HepG2 (cell line): ENCODE measurements around the gene KCTD5. TPM values are rescaled to one million over a fixed set of nuclear protein-coding genes. Genes with fewer than 3 reads are reported as not detected.

Experiments used
- ATAC-seq: fragments of 200-7000 bp; cut with Tn5 transposase; 3 replicates; pipeline ENCODE4 v1.9.1; 2020; ENCODE audit warnings: mild to moderate bottlenecking, moderate library complexity
- BruUV-seq: library from RNA; stranded (reverse); fragments of 400-500 nt; replicated peaks from 2 replicates; lab custom pipeline; 2021; lab: Mats Ljungman, UMichigan
- CTCF ChIA-PET: fragments of 300-600 bp; formaldehyde crosslinking; extraction: SDS; loops from one replicate; lab custom pipeline; 2021; ENCODE audit warnings: low total read pairs, inconsistent platforms, low intra/inter-chr PET ratio; lab: Yijun Ruan, JAX
- POLR2A ChIA-PET: fragments of 350-600 bp; sonication (Branson Sonifier 250); formaldehyde crosslinking; loops from one replicate; lab custom pipeline; 2020; ENCODE audit warnings: antibody characterized with exemption, inconsistent platforms; lab: Yijun Ruan, JAX
- DNase-seq: peaks from one replicate; pipeline ENCODE4 v3.0.0-alpha.2; 2015; ENCODE audit warnings: low spot score
- FAIRE-seq: peaks from 3 replicates; lab custom pipeline; 2011; peaks lifted over from hg19 to GRCh38; lab: Jason Lieb, UNC
- H2AFZ ChIP-seq: one replicate; pipeline ENCODE4 v1.6.1; 2011; ENCODE audit warnings: low read length, inconsistent platforms
- H3K27ac ChIP-seq: fragments of 300-600 bp; 3 replicates; pipeline ENCODE4 v1.8.0; 2011; ENCODE audit warnings: mixed run types, mild to moderate bottlenecking, mixed read lengths, low read length, inconsistent platforms; ENCODE audit not compliant: insufficient read depth; ENCODE audit errors: extremely low read length
- H3K27me3 ChIP-seq, 2 experiments: fragments of 200-600 bp in 1 of 2; 2 replicates in 1 of 2; 3 replicates in 1 of 2; pipeline versions ENCODE4 v1.6.0 to v1.8.0; 2011; ENCODE audit warnings: low read length in 2 of 2, mild to moderate bottlenecking in 2 of 2, moderate library complexity in 2 of 2, inconsistent platforms in 1 of 2; ENCODE audit not compliant: insufficient read depth in 2 of 2, control insufficient read depth in 1 of 2
- H3K36me3 ChIP-seq, 2 experiments: fragments of 200-600 bp in 1 of 2; replicated peaks in 1 of 2; 2 replicates in 1 of 2; 3 replicates in 1 of 2; pipeline versions ENCODE4 v1.5.1 to v1.8.0; 2011; ENCODE audit warnings: low read length in 2 of 2, inconsistent platforms in 1 of 2; ENCODE audit not compliant: insufficient read depth in 2 of 2, control insufficient read depth in 1 of 2
- H3K4me1 ChIP-seq: 2 replicates; pipeline ENCODE4 v1.5.1; 2012; ENCODE audit warnings: low read length, inconsistent platforms; ENCODE audit not compliant: insufficient read depth
- H3K4me2 ChIP-seq: 2 replicates; pipeline ENCODE4 v1.6.0; 2011; ENCODE audit warnings: low read depth, low read length, inconsistent platforms
- H3K4me3 ChIP-seq, 3 experiments: fragments of 200-600 bp in 1 of 3; sonication (generic), shearing (Covaris generic) in 1 of 3; replicated peaks in 1 of 3; 2 replicates each; pipeline ENCODE4 v1.5.1; 2011 to 2016; ENCODE audit warnings: low read length in 3 of 3, inconsistent platforms in 2 of 3, low read depth in 2 of 3, mild to moderate bottlenecking in 2 of 3, control low read depth in 1 of 3, mixed read lengths in 1 of 3; ENCODE audit not compliant: insufficient read depth in 1 of 3
- H3K79me2 ChIP-seq: one replicate; pipeline ENCODE4 v1.6.1; 2011; ENCODE audit warnings: low read length, inconsistent platforms; ENCODE audit not compliant: insufficient read depth
- H3K9ac ChIP-seq: 2 replicates; pipeline ENCODE4 v1.6.0; 2011; ENCODE audit warnings: mild to moderate bottlenecking, low read depth, low read length, inconsistent platforms; ENCODE audit not compliant: insufficient read depth
- H3K9me3 ChIP-seq: 2 replicates; pipeline ENCODE4 v1.5.1; 2012; ENCODE audit warnings: mild to moderate bottlenecking, low read length
- H4K20me1 ChIP-seq: 2 replicates; pipeline ENCODE4 v1.6.0; 2011; ENCODE audit warnings: inconsistent platforms, mild to moderate bottlenecking, low read length, moderate library complexity; ENCODE audit not compliant: insufficient read depth
- CCAR2 ChIP-seq: fragments of 200-400 bp; formaldehyde crosslinking; optimal IDR thresholded peaks from 2 replicates; pipeline ENCODE3; 2018; ENCODE audit warnings: low read depth, mild to moderate bottlenecking, low read length, moderate library complexity
- FOXK2 ChIP-seq: fragments of 450-650 bp; IDR thresholded peaks from 2 replicates; pipeline ENCODE4 v1.6.1; 2016
- ISX ChIP-seq: sonication (generic); formaldehyde crosslinking; conservative IDR thresholded peaks from 2 replicates; pipeline ENCODE4 v1.5.0; 2020; ENCODE audit warnings: missing genetic modification reagents
- MYC ChIP-seq: sonication (generic); formaldehyde crosslinking; IDR thresholded peaks from 2 replicates; pipeline ENCODE4 v1.9.0; 2021; ENCODE audit warnings: missing genetic modification reagents, borderline replicate concordance
- NFKB2 ChIP-seq: sonication (generic); formaldehyde crosslinking; IDR thresholded peaks from 2 replicates; pipeline ENCODE4 v1.4.0; 2020; ENCODE audit warnings: missing genetic modification reagents, borderline replicate concordance
- NONO ChIP-seq, 2 experiments: fragments of 450-650 bp in 1 of 2; sonication (generic) in 1 of 2; formaldehyde crosslinking in 1 of 2; IDR thresholded peaks in 1 of 2; conservative IDR thresholded peaks in 1 of 2; 2 replicates each; pipeline versions ENCODE4 v1.6.1 to v1.8.0; 2017 to 2022; ENCODE audit warnings: mild to moderate bottlenecking in 1 of 2, missing genetic modification reagents in 1 of 2, moderate library complexity in 1 of 2
- PAX8 ChIP-seq: sonication (generic); formaldehyde crosslinking; IDR thresholded peaks from 2 replicates; pipeline ENCODE4 v1.8.0; 2022; ENCODE audit warnings: mild to moderate bottlenecking, missing genetic modification reagents, borderline replicate concordance
- SIN3A ChIP-seq: IDR thresholded peaks from 2 replicates; pipeline ENCODE4 v1.6.1; 2011; ENCODE audit warnings: low read depth, mild to moderate bottlenecking, control low read depth, low read length, borderline replicate concordance
- SRF ChIP-seq: IDR thresholded peaks from 2 replicates; pipeline ENCODE4 v1.6.1; 2011; ENCODE audit warnings: mild to moderate bottlenecking, low read depth, low read length, moderate library complexity
- TCF7L2 ChIP-seq: IDR thresholded peaks from 2 replicates; pipeline ENCODE4 v1.6.1; 2011; ENCODE audit warnings: mild to moderate bottlenecking, low read depth, low read length, moderate library complexity
- ZMYM4 ChIP-seq: sonication (generic); formaldehyde crosslinking; IDR thresholded peaks from 2 replicates; pipeline ENCODE4 v1.8.1; 2023; ENCODE audit warnings: mild to moderate bottlenecking, missing genetic modification reagents
- ZNF343 ChIP-seq: sonication (generic); formaldehyde crosslinking; IDR thresholded peaks from 2 replicates; pipeline ENCODE4 v1.4.0; 2020; ENCODE audit warnings: mild to moderate bottlenecking, missing genetic modification reagents
- ZNF563 ChIP-seq: sonication (generic); formaldehyde crosslinking; IDR thresholded peaks from 2 replicates; pipeline ENCODE4 v1.8.0; 2022; ENCODE audit warnings: mild to moderate bottlenecking, moderate library complexity, missing genetic modification reagents
- ZNF567 ChIP-seq: sonication (generic); formaldehyde crosslinking; IDR thresholded peaks from 2 replicates; pipeline ENCODE4 v1.8.1; 2023; ENCODE audit warnings: mild to moderate bottlenecking, missing genetic modification reagents, borderline replicate concordance
- ZNF678 ChIP-seq: sonication (generic); formaldehyde crosslinking; IDR thresholded peaks from 2 replicates; pipeline ENCODE4 v1.4.0; 2020; ENCODE audit warnings: mild to moderate bottlenecking, missing genetic modification reagents
- ZNF75D ChIP-seq: sonication (generic); formaldehyde crosslinking; IDR thresholded peaks from 2 replicates; pipeline ENCODE4 v1.8.1; 2023; ENCODE audit warnings: missing genetic modification reagents, mild to moderate bottlenecking, borderline replicate concordance
- WGBS: methylation state at CpG from one replicate; pipeline ENCODE4 v1.1.6; 2017; ENCODE audit warnings: low lambda C conversion rate; 5-methylcytosine and 5-hydroxymethylcytosine counted together
- in situ Hi-C: cut with HindIII; loops from 2 replicates; pipeline ENCODE4 v1.10.0; 2017; ENCODE audit warnings: low pct_unique_long_range_greater_than_20kb; ENCODE audit not compliant: extremely low pct_ligation_motif_present
- intact Hi-C: fragments of 100-400 bp; cut with micrococcal nuclease; formaldehyde crosslinking; loops from one replicate; pipeline ENCODE4 v1.10.0; 2022; ENCODE audit not compliant: unreplicated experiment
- polyA plus RNA-seq, 8 experiments: library from polyadenylated mRNA; depleted of rRNA in 3 of 8; stranded (reverse) in 7 of 8; unstranded in 1 of 8; fragments of >200 nt; fragmentation: Illumina TruSeq in 4 of 8; extraction: Trizol in 4 of 8; gene quantifications; 2 replicates each; pipeline versions ENCODE4 v1.2.1 to v1.2.3, GENCODE V29; 2011 to 2016; ENCODE audit warnings: low read depth in 4 of 8, missing spikeins in 1 of 8, mixed read lengths in 1 of 8; ENCODE audit not compliant: insufficient read depth in 1 of 8
- total RNA-seq, 5 experiments: library from RNA; depleted of rRNA; stranded (reverse); fragments of >200 nt; fragmentation: Illumina TruSeq; extraction: Trizol; gene quantifications; 2 replicates each; pipeline ENCODE4 v1.2.3, GENCODE V29; 2016; ENCODE audit warnings: low read depth in 1 of 5
- TF ChIP-seq, protein P1 (sequence below): sonication (generic); formaldehyde crosslinking; conservative IDR thresholded peaks from 2 replicates; pipeline ENCODE4 v1.4.0; 2020; ENCODE audit warnings: missing genetic modification reagents
- TF ChIP-seq, protein P2 (sequence below): sonication (generic); formaldehyde crosslinking; IDR thresholded peaks from 2 replicates; pipeline ENCODE4 v1.4.0; 2020; ENCODE audit warnings: missing genetic modification reagents
- TF ChIP-seq, protein P3 (sequence below): sonication (generic); formaldehyde crosslinking; IDR thresholded peaks from 2 replicates; pipeline ENCODE4 v1.9.0; 2021; ENCODE audit warnings: missing genetic modification reagents, borderline replicate concordance

KCTD5 gene
- total and polyA plus RNA-seq, 2 of the 13 experiments (the other 11 are each of a cell fraction or from before 2014, with no cell fraction given): 25.4 to 29.8 TPM

DNA sequence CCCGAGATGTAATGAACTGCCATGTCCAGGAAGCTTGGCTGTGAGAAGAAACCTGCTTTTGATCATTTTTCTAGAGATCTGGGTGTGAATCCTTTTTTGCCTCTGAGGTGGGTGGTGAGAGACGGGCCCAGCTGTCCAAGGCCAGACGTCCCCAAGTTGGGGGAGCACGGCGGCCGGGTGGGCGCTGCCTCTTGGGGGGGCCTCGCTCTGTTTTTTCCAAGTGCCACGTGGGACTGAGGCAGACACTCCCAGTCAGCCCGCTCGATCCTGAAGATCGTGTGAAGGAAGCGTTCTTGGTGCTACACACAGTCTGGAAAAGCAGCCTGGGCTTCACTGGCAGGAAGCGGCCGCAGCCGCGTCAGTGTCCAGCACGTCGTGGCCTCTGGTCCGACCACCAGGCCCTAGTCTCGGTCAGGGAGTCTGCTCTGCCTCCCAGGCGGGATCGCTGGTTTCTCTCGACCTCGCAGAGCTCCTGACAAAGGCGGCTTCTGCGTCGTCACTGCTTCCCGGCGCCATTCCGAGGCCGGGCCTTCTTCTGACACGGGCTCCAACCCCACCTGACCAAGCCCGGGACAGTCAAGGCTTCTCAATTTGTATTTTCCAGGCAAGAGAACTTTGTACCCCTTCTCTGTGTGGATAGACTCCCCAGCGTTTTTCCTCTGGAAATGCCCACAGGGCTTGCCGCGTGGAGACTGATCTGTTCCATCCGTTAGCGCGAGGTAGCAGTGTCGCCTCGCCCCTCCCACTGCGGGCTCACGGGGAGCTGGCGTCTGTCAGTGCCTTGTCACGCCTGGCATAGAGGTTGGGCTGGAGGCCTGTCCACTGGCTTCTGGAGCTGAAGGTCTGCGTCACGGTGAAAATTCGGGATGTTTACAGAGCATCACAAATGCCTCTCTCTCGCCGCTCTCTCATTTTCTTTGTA lies 25.3 kb downstream of the KCTD5 start:
- H3K36me3 ChIP-seq: peaks cover 21 to 24% of the 10 kb centered on the region in 2 experiments; a peak in 3 of 5 replicates
- no TSS peak for BruUV-seq
- in situ Hi-C loops: no loop called here
- H3K4me2 ChIP-seq: no peak overlapping the region
- H3K79me2 ChIP-seq: no peaks in the 10 kb centered on the region
- ATAC-seq: no peak
- TF ChIP-seq ZNF567 (CRISPR knock-in tag) (no peak), ZNF75D (CRISPR knock-in tag) (no peak), FOXK2 (no peak), SRF (no peak), MYC (CRISPR knock-in tag) (no peak), ISX (CRISPR knock-in tag) (no peak), ZMYM4 (CRISPR knock-in tag) (no peak), NONO (IDR thresholded peaks at IDR 0.05) (no peak), NONO (CRISPR knock-in tag; conservative IDR thresholded peaks at IDR 0.05) (no peak), SIN3A (no peak), CCAR2 (no peak), ZNF343 (CRISPR knock-in tag) (no peak), ZNF678 (no peak), NFKB2 (no peak), TCF7L2 (no peak), ZNF563 (CRISPR knock-in tag) (no peak), PAX8 (CRISPR knock-in tag) (no peak)
- TF ChIP-seq, protein P1, sequence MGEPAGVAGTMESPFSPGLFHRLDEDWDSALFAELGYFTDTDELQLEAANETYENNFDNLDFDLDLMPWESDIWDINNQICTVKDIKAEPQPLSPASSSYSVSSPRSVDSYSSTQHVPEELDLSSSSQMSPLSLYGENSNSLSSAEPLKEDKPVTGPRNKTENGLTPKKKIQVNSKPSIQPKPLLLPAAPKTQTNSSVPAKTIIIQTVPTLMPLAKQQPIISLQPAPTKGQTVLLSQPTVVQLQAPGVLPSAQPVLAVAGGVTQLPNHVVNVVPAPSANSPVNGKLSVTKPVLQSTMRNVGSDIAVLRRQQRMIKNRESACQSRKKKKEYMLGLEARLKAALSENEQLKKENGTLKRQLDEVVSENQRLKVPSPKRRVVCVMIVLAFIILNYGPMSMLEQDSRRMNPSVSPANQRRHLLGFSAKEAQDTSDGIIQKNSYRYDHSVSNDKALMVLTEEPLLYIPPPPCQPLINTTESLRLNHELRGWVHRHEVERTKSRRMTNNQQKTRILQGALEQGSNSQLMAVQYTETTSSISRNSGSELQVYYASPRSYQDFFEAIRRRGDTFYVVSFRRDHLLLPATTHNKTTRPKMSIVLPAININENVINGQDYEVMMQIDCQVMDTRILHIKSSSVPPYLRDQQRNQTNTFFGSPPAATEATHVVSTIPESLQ: no peak
- TF ChIP-seq, protein P2, sequence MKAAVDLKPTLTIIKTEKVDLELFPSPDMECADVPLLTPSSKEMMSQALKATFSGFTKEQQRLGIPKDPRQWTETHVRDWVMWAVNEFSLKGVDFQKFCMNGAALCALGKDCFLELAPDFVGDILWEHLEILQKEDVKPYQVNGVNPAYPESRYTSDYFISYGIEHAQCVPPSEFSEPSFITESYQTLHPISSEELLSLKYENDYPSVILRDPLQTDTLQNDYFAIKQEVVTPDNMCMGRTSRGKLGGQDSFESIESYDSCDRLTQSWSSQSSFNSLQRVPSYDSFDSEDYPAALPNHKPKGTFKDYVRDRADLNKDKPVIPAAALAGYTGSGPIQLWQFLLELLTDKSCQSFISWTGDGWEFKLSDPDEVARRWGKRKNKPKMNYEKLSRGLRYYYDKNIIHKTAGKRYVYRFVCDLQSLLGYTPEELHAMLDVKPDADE (CRISPR knock-in tag): no peak
- TF ChIP-seq, protein P3, sequence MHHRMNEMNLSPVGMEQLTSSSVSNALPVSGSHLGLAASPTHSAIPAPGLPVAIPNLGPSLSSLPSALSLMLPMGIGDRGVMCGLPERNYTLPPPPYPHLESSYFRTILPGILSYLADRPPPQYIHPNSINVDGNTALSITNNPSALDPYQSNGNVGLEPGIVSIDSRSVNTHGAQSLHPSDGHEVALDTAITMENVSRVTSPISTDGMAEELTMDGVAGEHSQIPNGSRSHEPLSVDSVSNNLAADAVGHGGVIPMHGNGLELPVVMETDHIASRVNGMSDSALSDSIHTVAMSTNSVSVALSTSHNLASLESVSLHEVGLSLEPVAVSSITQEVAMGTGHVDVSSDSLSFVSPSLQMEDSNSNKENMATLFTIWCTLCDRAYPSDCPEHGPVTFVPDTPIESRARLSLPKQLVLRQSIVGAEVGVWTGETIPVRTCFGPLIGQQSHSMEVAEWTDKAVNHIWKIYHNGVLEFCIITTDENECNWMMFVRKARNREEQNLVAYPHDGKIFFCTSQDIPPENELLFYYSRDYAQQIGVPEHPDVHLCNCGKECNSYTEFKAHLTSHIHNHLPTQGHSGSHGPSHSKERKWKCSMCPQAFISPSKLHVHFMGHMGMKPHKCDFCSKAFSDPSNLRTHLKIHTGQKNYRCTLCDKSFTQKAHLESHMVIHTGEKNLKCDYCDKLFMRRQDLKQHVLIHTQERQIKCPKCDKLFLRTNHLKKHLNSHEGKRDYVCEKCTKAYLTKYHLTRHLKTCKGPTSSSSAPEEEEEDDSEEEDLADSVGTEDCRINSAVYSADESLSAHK (CRISPR knock-in tag): no peak
- TF ChIP-seq, all 625 proteins: peak for 0
- Histone ChIP-seq H3K9me3 (no peaks in the 10 kb centered on the region), H3K4me3 (no peak overlapping the region), H3K9ac (no peak overlapping the region), H3K27me3 (peaks cover 0 to 5% of the 10 kb centered on the region in 2 experiments; a peak in 1 of 5 replicates), H3K4me1 (no peaks in the 10 kb centered on the region), H4K20me1 (no peaks in the 10 kb centered on the region), H2AFZ (no peak overlapping the region), H3K27ac (no peak overlapping the region)
- CTCF ChIA-PET: no interaction called here
- DNase-seq (no peak), FAIRE-seq (no peak)
- WGBS: 94% methylated on average over 39 of the region's 51 CpGs
- POLR2A ChIA-PET: interaction anchor here (1.5 kb wide), 1 partner anchor 25 kb away, joined by 3 read pairs; the partner anchor contains the start of gene KCTD5
- intact Hi-C loops: no loop called here
